HepG2 (cell line): Measurements from ENCODE around the gene CADPS2. TPM values are rescaled to one million over a fixed set of nuclear protein-coding genes. Genes with fewer than 3 reads are reported as not detected.

Experiments
- ATAC-seq: fragments of 200-7000 bp; cut with Tn5 transposase; 3 replicates; pipeline ENCODE4 v1.9.1; 2020; ENCODE audit warnings: mild to moderate bottlenecking, moderate library complexity
- BruUV-seq: library from RNA; stranded (reverse); fragments of 400-500 nt; replicated peaks from 2 replicates; lab custom pipeline; 2021; lab: Mats Ljungman, UMichigan
- CTCF ChIA-PET: fragments of 300-600 bp; formaldehyde crosslinking; extraction: SDS; loops from one replicate; lab custom pipeline; 2021; ENCODE audit warnings: low total read pairs, inconsistent platforms, low intra/inter-chr PET ratio; lab: Yijun Ruan, JAX
- POLR2A ChIA-PET: fragments of 350-600 bp; sonication (Branson Sonifier 250); formaldehyde crosslinking; loops from one replicate; lab custom pipeline; 2020; ENCODE audit warnings: antibody characterized with exemption, inconsistent platforms; lab: Yijun Ruan, JAX
- DNase-seq: peaks from one replicate; pipeline ENCODE4 v3.0.0-alpha.2; 2015; ENCODE audit warnings: low spot score
- FAIRE-seq: peaks from 3 replicates; lab custom pipeline; 2011; peaks lifted over from hg19 to GRCh38; lab: Jason Lieb, UNC
- H2AFZ ChIP-seq: one replicate; pipeline ENCODE4 v1.6.1; 2011; ENCODE audit warnings: low read length, inconsistent platforms
- H3K27ac ChIP-seq: fragments of 300-600 bp; 3 replicates; pipeline ENCODE4 v1.8.0; 2011; ENCODE audit warnings: mixed run types, mild to moderate bottlenecking, mixed read lengths, low read length, inconsistent platforms; ENCODE audit not compliant: insufficient read depth; ENCODE audit errors: extremely low read length
- H3K27me3 ChIP-seq, 2 experiments: fragments of 200-600 bp in 1 of 2; 2 replicates in 1 of 2; 3 replicates in 1 of 2; pipeline versions ENCODE4 v1.6.0 to v1.8.0; 2011; ENCODE audit warnings: low read length in 2 of 2, mild to moderate bottlenecking in 2 of 2, moderate library complexity in 2 of 2, inconsistent platforms in 1 of 2; ENCODE audit not compliant: insufficient read depth in 2 of 2, control insufficient read depth in 1 of 2
- H3K36me3 ChIP-seq, 2 experiments: fragments of 200-600 bp in 1 of 2; replicated peaks in 1 of 2; 2 replicates in 1 of 2; 3 replicates in 1 of 2; pipeline versions ENCODE4 v1.5.1 to v1.8.0; 2011; ENCODE audit warnings: low read length in 2 of 2, inconsistent platforms in 1 of 2; ENCODE audit not compliant: insufficient read depth in 2 of 2, control insufficient read depth in 1 of 2
- H3K4me1 ChIP-seq: 2 replicates; pipeline ENCODE4 v1.5.1; 2012; ENCODE audit warnings: low read length, inconsistent platforms; ENCODE audit not compliant: insufficient read depth
- H3K4me2 ChIP-seq: 2 replicates; pipeline ENCODE4 v1.6.0; 2011; ENCODE audit warnings: low read depth, low read length, inconsistent platforms
- H3K4me3 ChIP-seq, 3 experiments: fragments of 200-600 bp in 1 of 3; sonication (generic), shearing (Covaris generic) in 1 of 3; replicated peaks in 1 of 3; 2 replicates each; pipeline ENCODE4 v1.5.1; 2011 to 2016; ENCODE audit warnings: low read length in 3 of 3, inconsistent platforms in 2 of 3, low read depth in 2 of 3, mild to moderate bottlenecking in 2 of 3, control low read depth in 1 of 3, mixed read lengths in 1 of 3; ENCODE audit not compliant: insufficient read depth in 1 of 3
- H3K79me2 ChIP-seq: one replicate; pipeline ENCODE4 v1.6.1; 2011; ENCODE audit warnings: low read length, inconsistent platforms; ENCODE audit not compliant: insufficient read depth
- H3K9ac ChIP-seq: 2 replicates; pipeline ENCODE4 v1.6.0; 2011; ENCODE audit warnings: mild to moderate bottlenecking, low read depth, low read length, inconsistent platforms; ENCODE audit not compliant: insufficient read depth
- H3K9me3 ChIP-seq: 2 replicates; pipeline ENCODE4 v1.5.1; 2012; ENCODE audit warnings: mild to moderate bottlenecking, low read length
- H4K20me1 ChIP-seq: 2 replicates; pipeline ENCODE4 v1.6.0; 2011; ENCODE audit warnings: inconsistent platforms, mild to moderate bottlenecking, low read length, moderate library complexity; ENCODE audit not compliant: insufficient read depth
- ADNP ChIP-seq: sonication (generic); formaldehyde crosslinking; IDR thresholded peaks from 2 replicates; pipeline ENCODE4 v1.4.0; 2020; ENCODE audit warnings: missing genetic modification reagents
- BCL6 ChIP-seq: IDR thresholded peaks from 2 replicates; pipeline ENCODE4 v1.6.1; 2016; ENCODE audit warnings: missing genetic modification reagents, missing compliant biosample characterization
- BHLHE40 ChIP-seq: IDR thresholded peaks from 2 replicates; pipeline ENCODE4 v1.6.1; 2011; ENCODE audit warnings: low read length, improper control_type of control experiment
- ETV5 ChIP-seq: IDR thresholded peaks from 2 replicates; pipeline ENCODE4 v1.6.1; 2018; ENCODE audit warnings: missing biosample characterization, missing genetic modification reagents, inconsistent platforms, borderline replicate concordance
- HOXD1 ChIP-seq: sonication (generic); formaldehyde crosslinking; IDR thresholded peaks from 2 replicates; pipeline ENCODE4 v1.5.0; 2020; ENCODE audit warnings: missing genetic modification reagents
- MAFK ChIP-seq, 2 experiments: IDR thresholded peaks in 1 of 2; conservative IDR thresholded peaks in 1 of 2; 2 replicates each; pipeline ENCODE4 v1.6.1; 2011; ENCODE audit warnings: improper control_type of control experiment in 2 of 2, low read length in 2 of 2
- NCOR1 ChIP-seq: fragments of 200-600 bp; sonication (generic); IDR thresholded peaks from 2 replicates; pipeline ENCODE4 v1.7.0; 2017; ENCODE audit warnings: antibody characterized with exemption, low read length, borderline replicate concordance
- RCOR2 ChIP-seq: IDR thresholded peaks from 2 replicates; pipeline ENCODE4 v1.6.1; 2016; ENCODE audit warnings: missing biosample characterization, missing genetic modification reagents
- SIX4 ChIP-seq: sonication (generic); formaldehyde crosslinking; IDR thresholded peaks from 2 replicates; pipeline ENCODE4 v1.4.0; 2020; ENCODE audit warnings: missing genetic modification reagents
- SRSF9 ChIP-seq: fragments of 200-400 bp; formaldehyde crosslinking; IDR thresholded peaks from 2 replicates; pipeline ENCODE4 v1.6.1; 2018; ENCODE audit warnings: borderline replicate concordance, mild to moderate bottlenecking, low read depth, low read length; ENCODE audit not compliant: insufficient read depth, poor library complexity, severe bottlenecking
- TBX2 ChIP-seq: sonication (generic); formaldehyde crosslinking; IDR thresholded peaks from 2 replicates; pipeline ENCODE4 v1.5.0; 2020; ENCODE audit warnings: missing genetic modification reagents, mild to moderate bottlenecking, borderline replicate concordance
- ZMYM4 ChIP-seq: sonication (generic); formaldehyde crosslinking; IDR thresholded peaks from 2 replicates; pipeline ENCODE4 v1.8.1; 2023; ENCODE audit warnings: mild to moderate bottlenecking, missing genetic modification reagents
- ZNF430 ChIP-seq: sonication (generic); formaldehyde crosslinking; IDR thresholded peaks from 2 replicates; pipeline ENCODE4 v1.9.0; 2021; ENCODE audit warnings: mild to moderate bottlenecking, missing genetic modification reagents
- ZNF724P ChIP-seq: sonication (generic); formaldehyde crosslinking; IDR thresholded peaks from 2 replicates; pipeline ENCODE4 v1.8.0; 2022; ENCODE audit warnings: missing genetic modification reagents, borderline replicate concordance
- ZNF792 ChIP-seq: IDR thresholded peaks from 2 replicates; pipeline ENCODE4 v1.6.1; 2016
- WGBS: methylation state at CpG from one replicate; pipeline ENCODE4 v1.1.6; 2017; ENCODE audit warnings: low lambda C conversion rate; 5-methylcytosine and 5-hydroxymethylcytosine counted together
- in situ Hi-C: cut with HindIII; loops from 2 replicates; pipeline ENCODE4 v1.10.0; 2017; ENCODE audit warnings: low pct_unique_long_range_greater_than_20kb; ENCODE audit not compliant: extremely low pct_ligation_motif_present
- intact Hi-C: fragments of 100-400 bp; cut with micrococcal nuclease; formaldehyde crosslinking; loops from one replicate; pipeline ENCODE4 v1.10.0; 2022; ENCODE audit not compliant: unreplicated experiment
- polyA plus RNA-seq, 8 experiments: library from polyadenylated mRNA; depleted of rRNA in 3 of 8; stranded (reverse) in 7 of 8; unstranded in 1 of 8; fragments of >200 nt; fragmentation: Illumina TruSeq in 4 of 8; extraction: Trizol in 4 of 8; gene quantifications; 2 replicates each; pipeline versions ENCODE4 v1.2.1 to v1.2.3, GENCODE V29; 2011 to 2016; ENCODE audit warnings: low read depth in 4 of 8, missing spikeins in 1 of 8, mixed read lengths in 1 of 8; ENCODE audit not compliant: insufficient read depth in 1 of 8
- total RNA-seq, 5 experiments: library from RNA; depleted of rRNA; stranded (reverse); fragments of >200 nt; fragmentation: Illumina TruSeq; extraction: Trizol; gene quantifications; 2 replicates each; pipeline ENCODE4 v1.2.3, GENCODE V29; 2016; ENCODE audit warnings: low read depth in 1 of 5
- TF ChIP-seq, protein P1 (sequence below), 2 experiments: sonication (generic) in 1 of 2; formaldehyde crosslinking in 1 of 2; IDR thresholded peaks; 2 replicates each; pipeline versions ENCODE4 v1.4.0 to v1.6.1; 2016 to 2020; ENCODE audit warnings: borderline replicate concordance in 1 of 2, low read depth in 1 of 2, mild to moderate bottlenecking in 1 of 2, missing genetic modification reagents in 1 of 2
- TF ChIP-seq, protein P2 (sequence below): sonication (generic); formaldehyde crosslinking; conservative IDR thresholded peaks from 2 replicates; pipeline ENCODE4 v1.4.0; 2020; ENCODE audit warnings: mild to moderate bottlenecking, missing genetic modification reagents, moderate library complexity

Gene CADPS2
- total and polyA plus RNA-seq, 2 of the 13 experiments (the other 11 are each of a cell fraction or from before 2014, with no cell fraction given) = 17.6 to 43.8 TPM

DNA sequence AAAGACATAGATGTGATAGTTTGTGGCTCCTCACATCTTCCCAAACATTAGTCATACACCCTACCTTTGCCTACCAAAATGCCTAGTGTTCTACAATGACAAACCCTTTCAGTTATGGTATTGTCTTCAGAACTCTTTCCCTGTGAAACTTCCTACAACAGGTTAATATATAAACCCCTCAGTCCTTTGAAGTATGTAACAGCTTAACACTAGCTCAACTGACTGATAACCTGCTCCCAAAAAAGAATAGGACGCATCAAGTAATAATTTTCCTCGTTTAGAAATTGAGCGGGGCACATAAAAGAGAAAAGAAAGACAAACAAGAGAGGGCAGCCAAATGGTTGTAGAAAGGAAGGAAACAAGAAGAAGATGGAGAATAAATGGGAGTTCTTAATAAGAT lies 133.7 kb downstream of the CADPS2 start:
- Histone ChIP-seq H3K9me3 (no peaks in the 10 kb centered on the region), H3K4me2 (peak overlapping the region; percentile 53), H3K9ac (no peak overlapping the region), H3K4me1 (peaks cover 60% of the 10 kb centered on the region), H3K4me3 (peak overlapping the region in 2 of 3 experiments; percentile 6 to 10; a peak in 2 of 6 replicates), H3K79me2 (no peaks in the 10 kb centered on the region), H3K27ac (peak overlapping the region; percentile 41), H4K20me1 (no peaks in the 10 kb centered on the region), H2AFZ (no peak overlapping the region), H3K27me3 (no peaks in the 10 kb centered on the region; a peak in 1 of 5 replicates), H3K36me3 (no peaks in the 10 kb centered on the region; a peak in 1 of 5 replicates)
- DNase-seq (peak; percentile 90), ATAC-seq (peak; percentile 95), FAIRE-seq (peak; percentile 54)
- BruUV-seq = no TSS peak
- CTCF ChIA-PET = no interaction called here
- intact Hi-C loops = loop anchor here (2.0 to 5.0 kb wide), 3 partner anchors 56 to 135 kb away; partner anchors contain the start of gene CADPS2
- 2% methylated on average over 3 of the region's 3 CpGs for WGBS
- POLR2A ChIA-PET = interaction anchor here (0.6 to 1.0 kb wide), 2 partner anchors 9 to 73 kb away, joined by 3 to 4 read pairs; no protein-coding TSS in a partner anchor
- in situ Hi-C loops = no loop called here
- peak; percentile 21; the same call in 1 of the 2 replicates for TF ChIP-seq ZMYM4 (CRISPR knock-in tag)
- peak; percentile 27; the same call in 1 of the 2 replicates for TF ChIP-seq ETV5 (CRISPR knock-in tag)
- TF ChIP-seq SIX4 (CRISPR knock-in tag) = 0 out of 2 replicates have a peak, but pooled peaks have one; percentile 32
- 0 out of 2 replicates have a peak, but pooled peaks have one; percentile 24 for TF ChIP-seq HOXD1 (CRISPR knock-in tag)
- TF ChIP-seq MAFK (conservative IDR thresholded peaks at IDR 0.05 in 1 of 2, IDR thresholded peaks at IDR 0.05 in 1 of 2; ENCODE audit: low read length in 2 of 2) = no peak
- TF ChIP-seq BCL6 (CRISPR knock-in tag) = peak; percentile 67; the same call in 1 of the 2 replicates
- no peak for TF ChIP-seq ADNP (CRISPR knock-in tag)
- TF ChIP-seq, protein P1, sequence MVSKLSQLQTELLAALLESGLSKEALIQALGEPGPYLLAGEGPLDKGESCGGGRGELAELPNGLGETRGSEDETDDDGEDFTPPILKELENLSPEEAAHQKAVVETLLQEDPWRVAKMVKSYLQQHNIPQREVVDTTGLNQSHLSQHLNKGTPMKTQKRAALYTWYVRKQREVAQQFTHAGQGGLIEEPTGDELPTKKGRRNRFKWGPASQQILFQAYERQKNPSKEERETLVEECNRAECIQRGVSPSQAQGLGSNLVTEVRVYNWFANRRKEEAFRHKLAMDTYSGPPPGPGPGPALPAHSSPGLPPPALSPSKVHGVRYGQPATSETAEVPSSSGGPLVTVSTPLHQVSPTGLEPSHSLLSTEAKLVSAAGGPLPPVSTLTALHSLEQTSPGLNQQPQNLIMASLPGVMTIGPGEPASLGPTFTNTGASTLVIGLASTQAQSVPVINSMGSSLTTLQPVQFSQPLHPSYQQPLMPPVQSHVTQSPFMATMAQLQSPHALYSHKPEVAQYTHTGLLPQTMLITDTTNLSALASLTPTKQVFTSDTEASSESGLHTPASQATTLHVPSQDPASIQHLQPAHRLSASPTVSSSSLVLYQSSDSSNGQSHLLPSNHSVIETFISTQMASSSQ (IDR thresholded peaks at IDR 0.05; ENCODE audit: low read depth) = peak; percentile 94
- TF ChIP-seq, protein P1 (CRISPR knock-in tag; IDR thresholded peaks at IDR 0.05; ENCODE audit: borderline replicate concordance) = peak; percentile 97
- TF ChIP-seq BHLHE40 = no peak
- TF ChIP-seq TBX2 (CRISPR knock-in tag) = peak; percentile 78
- no peak for TF ChIP-seq ZNF724P (CRISPR knock-in tag)
- TF ChIP-seq, protein P2, sequence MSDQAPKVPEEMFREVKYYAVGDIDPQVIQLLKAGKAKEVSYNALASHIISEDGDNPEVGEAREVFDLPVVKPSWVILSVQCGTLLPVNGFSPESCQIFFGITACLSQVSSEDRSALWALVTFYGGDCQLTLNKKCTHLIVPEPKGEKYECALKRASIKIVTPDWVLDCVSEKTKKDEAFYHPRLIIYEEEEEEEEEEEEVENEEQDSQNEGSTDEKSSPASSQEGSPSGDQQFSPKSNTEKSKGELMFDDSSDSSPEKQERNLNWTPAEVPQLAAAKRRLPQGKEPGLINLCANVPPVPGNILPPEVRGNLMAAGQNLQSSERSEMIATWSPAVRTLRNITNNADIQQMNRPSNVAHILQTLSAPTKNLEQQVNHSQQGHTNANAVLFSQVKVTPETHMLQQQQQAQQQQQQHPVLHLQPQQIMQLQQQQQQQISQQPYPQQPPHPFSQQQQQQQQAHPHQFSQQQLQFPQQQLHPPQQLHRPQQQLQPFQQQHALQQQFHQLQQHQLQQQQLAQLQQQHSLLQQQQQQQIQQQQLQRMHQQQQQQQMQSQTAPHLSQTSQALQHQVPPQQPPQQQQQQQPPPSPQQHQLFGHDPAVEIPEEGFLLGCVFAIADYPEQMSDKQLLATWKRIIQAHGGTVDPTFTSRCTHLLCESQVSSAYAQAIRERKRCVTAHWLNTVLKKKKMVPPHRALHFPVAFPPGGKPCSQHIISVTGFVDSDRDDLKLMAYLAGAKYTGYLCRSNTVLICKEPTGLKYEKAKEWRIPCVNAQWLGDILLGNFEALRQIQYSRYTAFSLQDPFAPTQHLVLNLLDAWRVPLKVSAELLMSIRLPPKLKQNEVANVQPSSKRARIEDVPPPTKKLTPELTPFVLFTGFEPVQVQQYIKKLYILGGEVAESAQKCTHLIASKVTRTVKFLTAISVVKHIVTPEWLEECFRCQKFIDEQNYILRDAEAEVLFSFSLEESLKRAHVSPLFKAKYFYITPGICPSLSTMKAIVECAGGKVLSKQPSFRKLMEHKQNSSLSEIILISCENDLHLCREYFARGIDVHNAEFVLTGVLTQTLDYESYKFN (CRISPR knock-in tag) = peak; percentile 53; the same call in 1 of the 2 replicates
- TF ChIP-seq ZNF430 = no peak
- no peak for TF ChIP-seq SRSF9
- TF ChIP-seq RCOR2 (CRISPR knock-in tag) = peak; percentile 73
- peak; percentile 42; the same call in 1 of the 2 replicates for TF ChIP-seq NCOR1
- TF ChIP-seq ZNF792 (CRISPR knock-in tag) = peak; percentile 76; the same call in 1 of the 2 replicates
